A549 (cell line): ENCODE results near the gene KAT5. TPM values are rescaled to one million over a fixed set of nuclear protein-coding genes. Genes with fewer than 3 reads are reported as not detected.

ENCODE experiments used
- ATAC-seq, 2 experiments: fragments of 200-7000 bp in 1 of 2; fragments of >200 bp in 1 of 2; cut with Nextera tagmentation in 1 of 2; cut with Tn5 transposase in 1 of 2; 3 replicates each; pipeline versions ENCODE4 v1.8.0 to v1.9.1; 2018 to 2020; ENCODE audit warnings: mild to moderate bottlenecking in 1 of 2, moderate library complexity in 1 of 2
- CTCF ChIA-PET: fragments of 300-600 bp; sonication (Branson Sonifier 250); formaldehyde crosslinking; extraction: SDS; loops from one replicate; lab custom pipeline; 2021; ENCODE audit warnings: antibody characterized with exemption, inconsistent platforms; lab: Yijun Ruan, JAX
- POLR2A ChIA-PET: fragments of 350-600 bp; formaldehyde crosslinking; extraction: SDS; loops from one replicate; lab custom pipeline; 2021; ENCODE audit warnings: antibody characterized with exemption, inconsistent platforms; lab: Yijun Ruan, JAX
- DNase-seq, 2 experiments: peaks; one replicate each; pipeline versions ENCODE4 v3.0.0 to v3.0.0-alpha.2; 2011 to 2016; ENCODE audit warnings: low read depth in 1 of 2, low spot score in 1 of 2
- FAIRE-seq: peaks from 2 replicates; lab custom pipeline; 2011; peaks lifted over from hg19 to GRCh38; lab: Jason Lieb, UNC
- H3K27ac ChIP-seq, 2 experiments: fragments of >200 bp; sonication (Bioruptor Twin); formaldehyde crosslinking; 3 replicates each; pipeline ENCODE4 v1.5.1; 2016 to 2017
- H3K4me1 ChIP-seq: fragments of >200 bp; sonication (Bioruptor Twin); formaldehyde crosslinking; 3 replicates; pipeline ENCODE4 v1.6.1; 2016
- H3K4me2 ChIP-seq: fragments of >200 bp; sonication (Bioruptor Twin); formaldehyde crosslinking; 3 replicates; pipeline ENCODE4 v1.6.1; 2016
- H3K4me3 ChIP-seq: fragments of >200 bp; sonication (Bioruptor Twin); formaldehyde crosslinking; 3 replicates; pipeline ENCODE4 v1.5.1; 2016
- H3K9me3 ChIP-seq: fragments of >200 bp; sonication (Bioruptor Twin); formaldehyde crosslinking; 3 replicates; pipeline ENCODE4 v1.6.1; 2016
- ATOH8 ChIP-seq: fragments of 250-450 bp; sonication (Bioruptor Pico); IDR thresholded peaks from 2 replicates; pipeline ENCODE4 v1.5.0; 2020; ENCODE audit warnings: low read depth, mild to moderate bottlenecking, moderate library complexity
- CBX2 ChIP-seq: fragments of 200-600 bp; sonication (generic); IDR thresholded peaks from 2 replicates; pipeline ENCODE4 v1.6.1; 2016; ENCODE audit warnings: low read depth, mild to moderate bottlenecking, borderline replicate concordance
- CBX8 ChIP-seq: fragments of 200-600 bp; sonication (generic); IDR thresholded peaks from 2 replicates; pipeline ENCODE4 v1.6.1; 2016
- CHD4 ChIP-seq: fragments of 200-600 bp; sonication (generic); IDR thresholded peaks from 2 replicates; pipeline ENCODE4 v1.6.1; 2016; ENCODE audit warnings: antibody characterized with exemption, mild to moderate bottlenecking, borderline replicate concordance
- CTCF ChIP-seq: fragments of >200 bp; sonication (Bioruptor Twin); formaldehyde crosslinking; IDR thresholded peaks from 3 replicates; pipeline ENCODE4 v1.5.1; 2016
- ESRRA ChIP-seq: fragments of 150-350 bp; IDR thresholded peaks from 2 replicates; pipeline ENCODE4 v1.6.1; 2014; ENCODE audit warnings: mild to moderate bottlenecking, low read length, borderline replicate concordance
- FOSB ChIP-seq: fragments of 250-450 bp; sonication (Bioruptor Pico); IDR thresholded peaks from 2 replicates; pipeline ENCODE4 v1.5.0; 2020; ENCODE audit warnings: mild to moderate bottlenecking, moderate library complexity
- GATA3 ChIP-seq: IDR thresholded peaks from 2 replicates; pipeline ENCODE4 v1.6.1; 2012; ENCODE audit warnings: borderline replicate concordance
- HOXA7 ChIP-seq: fragments of 250-450 bp; sonication (Bioruptor Pico); IDR thresholded peaks from 2 replicates; pipeline ENCODE4 v1.5.0; 2020; ENCODE audit warnings: mild to moderate bottlenecking, moderate library complexity
- HOXB13 ChIP-seq: fragments of 250-450 bp; sonication (Bioruptor Pico); IDR thresholded peaks from 2 replicates; pipeline ENCODE4 v1.5.0; 2020; ENCODE audit warnings: low read depth, mild to moderate bottlenecking, moderate library complexity
- HOXB5 ChIP-seq: fragments of 250-450 bp; sonication (Bioruptor Pico); IDR thresholded peaks from 2 replicates; pipeline ENCODE4 v1.5.0; 2020; ENCODE audit warnings: mild to moderate bottlenecking, moderate library complexity
- KDM5A ChIP-seq: fragments of 200-600 bp; sonication (generic); IDR thresholded peaks from 2 replicates; pipeline ENCODE4 v1.6.1; 2016; ENCODE audit warnings: antibody characterized with exemption, mild to moderate bottlenecking
- MYC ChIP-seq: IDR thresholded peaks from 2 replicates; pipeline ENCODE4 v1.6.1; 2012; ENCODE audit warnings: mild to moderate bottlenecking, inconsistent platforms, low read length, improper control_type of control experiment, borderline replicate concordance
- NPAS2 ChIP-seq: fragments of 250-450 bp; sonication (Bioruptor Pico); IDR thresholded peaks from 2 replicates; pipeline ENCODE4 v1.8.0; 2022; ENCODE audit warnings: mild to moderate bottlenecking, moderate library complexity, borderline replicate concordance
- PHF8 ChIP-seq: fragments of 200-600 bp; sonication (generic); IDR thresholded peaks from 2 replicates; pipeline ENCODE4 v1.6.1; 2016; ENCODE audit warnings: low read depth, mild to moderate bottlenecking, antibody characterized with exemption, moderate library complexity, borderline replicate concordance
- RARB ChIP-seq: fragments of 250-450 bp; sonication (Bioruptor Pico); IDR thresholded peaks from 2 replicates; pipeline ENCODE4 v1.8.0; 2021; ENCODE audit warnings: mild to moderate bottlenecking, moderate library complexity
- REST ChIP-seq: fragments of 200-600 bp; sonication (generic); IDR thresholded peaks from 2 replicates; pipeline ENCODE4 v1.6.1; 2016; ENCODE audit warnings: antibody characterized with exemption, mild to moderate bottlenecking, moderate library complexity
- USF2 ChIP-seq: fragments of 450-650 bp; IDR thresholded peaks from 2 replicates; pipeline ENCODE4 v1.6.1; 2014; ENCODE audit warnings: antibody characterized with exemption
- ZFP36 ChIP-seq: fragments of 450-650 bp; IDR thresholded peaks from 2 replicates; pipeline ENCODE4 v1.6.1; 2014; ENCODE audit warnings: borderline replicate concordance; ENCODE audit not compliant: partially characterized antibody
- ZNF302 ChIP-seq: fragments of 250-450 bp; sonication (Bioruptor Pico); IDR thresholded peaks from 2 replicates; pipeline ENCODE4 v1.9.0; 2021; ENCODE audit warnings: inconsistent platforms, mild to moderate bottlenecking, moderate library complexity
- WGBS: methylation state at CpG from one replicate; pipeline ENCODE4 v1.1.6; 2017; ENCODE audit errors: missing lambda C conversion rate; 5-methylcytosine and 5-hydroxymethylcytosine counted together
- polyA plus RNA-seq, 4 experiments: library from polyadenylated mRNA; depleted of rRNA in 3 of 4; stranded (reverse); fragments of >200 nt; fragmentation: RNase III in 1 of 4; extraction: RNeasy Plus Mini Kit Qiagen cat#74134 plus additional on column Dnase treatment in 1 of 4; gene quantifications; 2 replicates in 3 of 4; 3 replicates in 1 of 4; pipeline ENCODE4 v1.2.3, GENCODE V29; 2011 to 2017

KAT5 gene
- polyA plus RNA-seq, 2 of the 4 experiments (the other 2 are of a cell fraction) = 25.8 to 41.2 TPM

GRCh38 chr11:65696802-65697552 is 15.1 kb upstream of the KAT5 start:
- H3K9me3 ChIP-seq = no peaks in the 10 kb centered on the region
- no peak overlapping the region for H3K4me2 ChIP-seq
- 54% methylated on average over 5 of the region's 5 CpGs for whole genome bisulfite sequencing
- CTCF ChIA-PET = interaction anchor here (0.7 to 5.1 kb wide), 5 partner anchors 9 to 122 kb away, joined by 3 to 36 read pairs (median 5); no protein-coding TSS in a partner anchor
- TF ChIP-seq HOXB5 (CRISPR knock-in tag) (no peak), ZFP36 (no peak), CHD4 (no peak), GATA3 (no peak), HOXA7 (CRISPR knock-in tag) (no peak), REST (no peak), ZNF302 (no peak), HOXB13 (CRISPR knock-in tag) (no peak), NPAS2 (CRISPR knock-in tag) (no peak), ESRRA (no peak)
- FAIRE-seq (no peak), DNase-seq (no peak), ATAC-seq (no peak)
- no peaks in the 10 kb centered on the region for H3K4me1 ChIP-seq
- POLR2A ChIA-PET = no interaction called here
- no peak overlapping the region for H3K4me3 ChIP-seq
- H3K27ac ChIP-seq = no peak overlapping the region

GRCh38 chr11:65698205-65698604 is 13.8 kb upstream of the KAT5 start:
- ATAC-seq (no peak), FAIRE-seq (no peak), DNase-seq (no peak)
- Histone ChIP-seq H3K9me3 (no peaks in the 10 kb centered on the region), H3K4me2 (no peak overlapping the region), H3K4me1 (no peaks in the 10 kb centered on the region), H3K4me3 (no peak overlapping the region), H3K27ac (no peak overlapping the region)
- CTCF ChIA-PET = no interaction called here
- TF ChIP-seq CBX2 (no peak), CTCF (no peak), ATOH8 (CRISPR knock-in tag) (no peak), USF2 (no peak)
- POLR2A ChIA-PET = no interaction called here
- 53% methylated on average over 8 of the region's 8 CpGs for WGBS

- no peak; a peak in 1 of 6 replicates for ATAC-seq
- TF ChIP-seq CBX8 = no peak
- TF ChIP-seq FOSB = no peak
- TF ChIP-seq KDM5A = no peak
- no peak for TF ChIP-seq PHF8
- TF ChIP-seq REST = no peak
- no peak for TF ChIP-seq MYC
- no peak for TF ChIP-seq RARB (CRISPR knock-in tag)
Observed at GRCh38 chr11:65699306-65699705, 12.7 kb upstream of the KAT5 start.

More at GRCh38 chr11:65699306-65699705, 12.7 kb upstream of the KAT5 start:
- H3K9me3 ChIP-seq = no peaks in the 10 kb centered on the region
- H3K4me1 ChIP-seq = no peaks in the 10 kb centered on the region
- CTCF ChIA-PET = interaction anchor here (0.5 to 1.4 kb wide), 3 partner anchors 12 to 185 kb away, joined by 3 to 4 read pairs (median 3); no protein-coding TSS in a partner anchor
- no peak for DNase-seq
- H3K4me2 ChIP-seq = no peak overlapping the region
- H3K4me3 ChIP-seq = no peak overlapping the region
- no peak overlapping the region for H3K27ac ChIP-seq
- POLR2A ChIA-PET = no interaction called here
- 37% methylated on average over 7 of the region's 7 CpGs for WGBS
- no peak for FAIRE-seq
